AG08396 (cell line): ENCODE results near the gene PCDH8.
"Not testable (repeated sequence)": the region's sequence is repeated elsewhere in the genome, so short reads cannot be mapped to it uniquely, and the experiment has no call there.

Experiments used
- DNase-seq: peaks from one replicate; pipeline ENCODE4 v3.0.0; 2012; ENCODE audit warnings: low spot score, mixed read lengths

The PCDH8 gene

GRCh38 chr13:52850396-52851136, 2.1 kb upstream of the PCDH8 start:
- peak; percentile 88 for DNase-seq

DNA sequence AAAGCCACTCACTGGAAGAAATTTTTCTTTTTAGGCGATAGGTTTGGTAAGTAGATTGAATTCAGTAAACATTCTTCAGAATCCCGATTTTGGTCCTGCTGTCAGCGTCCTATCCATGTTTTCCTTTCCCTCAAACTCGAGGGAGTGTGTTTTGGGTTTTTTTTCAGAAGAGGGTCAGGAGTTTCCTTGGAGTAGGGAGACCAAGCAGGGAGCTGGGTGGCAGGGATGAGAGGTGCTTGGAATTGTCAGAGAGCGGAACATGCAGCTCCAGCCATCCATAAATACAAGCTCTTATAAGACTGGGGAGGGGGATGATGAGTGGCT, 1.6 kb upstream of the PCDH8 start:
- no peak for DNase-seq

DNA sequence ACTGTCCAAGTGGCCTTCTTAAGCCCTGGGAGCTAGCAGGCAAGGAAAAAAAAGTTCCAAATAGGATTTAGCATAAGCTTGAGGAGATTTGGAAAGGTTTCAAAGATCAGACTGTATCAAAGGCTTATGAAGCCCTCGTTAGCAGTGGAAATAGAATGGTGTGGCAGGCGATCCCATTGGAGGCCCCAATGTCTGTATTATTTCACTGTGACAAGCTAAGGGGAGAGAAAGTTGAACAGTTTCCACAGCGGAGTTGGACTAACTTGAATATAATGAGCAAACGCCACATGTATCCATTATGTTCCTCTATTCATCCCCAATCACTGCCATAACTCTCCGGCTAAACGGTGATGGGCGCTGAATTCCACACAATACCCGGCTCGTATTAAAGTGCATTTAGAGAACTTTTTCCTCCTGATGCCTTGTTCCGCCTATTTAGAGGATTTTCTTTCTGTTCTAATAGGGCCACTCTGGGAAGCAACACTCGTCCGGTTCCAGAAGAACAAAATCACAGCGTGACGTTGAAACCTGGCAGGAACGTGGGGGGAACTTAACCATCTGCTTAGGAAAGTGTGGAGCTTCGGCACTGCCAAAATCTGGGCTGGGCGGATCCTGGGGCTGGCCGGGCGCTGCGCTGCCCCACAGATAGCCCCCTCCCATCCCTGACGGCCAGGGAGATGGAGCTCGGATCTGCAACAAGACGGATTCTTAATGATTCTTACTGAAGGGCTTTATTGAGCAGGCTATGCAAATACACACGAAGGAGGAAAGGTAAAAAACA, 1.0 kb upstream of the PCDH8 start:
- DNase-seq, result no peak

- DNase-seq, result no peak
These were observed 583 bp downstream of the PCDH8 start for GRCh38 chr13:52847682-52848432.

DNA sequence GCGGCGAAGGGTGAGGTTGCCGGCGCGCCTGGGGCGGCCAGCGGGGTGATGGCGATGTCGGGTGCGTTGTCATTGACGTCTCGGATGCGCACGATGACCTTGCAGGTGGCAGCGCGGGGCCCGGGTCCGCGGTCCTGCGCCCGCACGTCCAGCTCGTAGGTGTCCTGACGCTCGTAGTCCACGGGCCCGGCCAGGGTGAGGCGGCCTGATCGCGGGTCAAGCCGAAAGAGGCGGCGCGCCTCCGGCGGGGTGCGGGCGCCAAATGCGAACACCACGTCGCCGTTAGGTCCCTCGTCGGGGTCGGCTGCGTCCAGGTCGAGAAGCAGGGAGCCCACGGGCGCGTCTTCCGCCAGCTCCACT, 1.1 kb downstream of the PCDH8 start:
- no peak for DNase-seq

GRCh38 chr13:52846567-52847321, 1.7 kb downstream of the PCDH8 start:
- peak; percentile 39 for DNase-seq

GRCh38 chr13:52845766-52846566, 2.5 kb downstream of the PCDH8 start:
- DNase-seq, result peak; percentile 35

- DNase-seq, result no peak
These were observed 3.1 kb downstream of the PCDH8 start for GRCh38 chr13:52845334-52845761.

DNA sequence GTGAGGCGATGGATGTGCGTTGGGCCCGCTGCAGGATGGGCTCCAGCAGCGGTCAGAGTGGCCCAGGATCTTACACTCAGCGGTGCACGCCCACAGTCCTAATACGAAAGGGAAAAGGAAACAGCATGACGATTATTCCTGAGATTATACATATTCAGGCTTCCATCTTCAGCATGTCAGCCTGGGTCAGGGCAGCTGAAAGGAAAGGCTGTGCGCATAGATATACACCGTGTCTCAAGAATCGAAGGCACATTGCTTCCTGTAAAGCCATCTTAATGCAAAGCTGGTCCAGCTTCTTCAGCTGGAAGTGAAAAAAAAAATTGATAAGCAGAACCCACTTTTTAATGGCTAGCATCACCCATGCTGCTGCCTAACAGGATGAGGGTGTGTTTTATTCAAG, 3.6 kb downstream of the PCDH8 start:
- DNase-seq, result no peak

DNA sequence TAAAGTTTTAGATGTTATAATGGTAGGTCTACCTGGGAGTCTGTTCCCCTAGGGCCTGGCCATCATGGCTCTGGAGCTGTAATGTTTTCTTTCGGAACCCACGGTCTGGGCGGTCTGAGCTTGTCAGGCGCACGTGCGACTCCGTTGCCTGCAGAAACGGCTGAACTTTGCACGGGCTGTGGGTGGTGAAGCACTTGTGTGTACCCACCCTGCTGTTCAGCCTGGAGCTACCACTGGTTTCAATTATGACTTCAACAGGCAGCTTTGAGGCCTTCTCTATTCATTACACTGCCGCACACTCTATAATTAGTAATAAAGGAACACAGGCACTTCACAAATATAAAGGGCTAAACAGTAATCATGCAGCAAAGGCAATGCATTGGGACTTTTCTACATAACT, 6.0 kb downstream of the PCDH8 start:
- DNase-seq, result no peak

- no peak for DNase-seq
These were observed 8.4 kb downstream of the PCDH8 start for GRCh38 chr13:52840066-52840465.

DNA sequence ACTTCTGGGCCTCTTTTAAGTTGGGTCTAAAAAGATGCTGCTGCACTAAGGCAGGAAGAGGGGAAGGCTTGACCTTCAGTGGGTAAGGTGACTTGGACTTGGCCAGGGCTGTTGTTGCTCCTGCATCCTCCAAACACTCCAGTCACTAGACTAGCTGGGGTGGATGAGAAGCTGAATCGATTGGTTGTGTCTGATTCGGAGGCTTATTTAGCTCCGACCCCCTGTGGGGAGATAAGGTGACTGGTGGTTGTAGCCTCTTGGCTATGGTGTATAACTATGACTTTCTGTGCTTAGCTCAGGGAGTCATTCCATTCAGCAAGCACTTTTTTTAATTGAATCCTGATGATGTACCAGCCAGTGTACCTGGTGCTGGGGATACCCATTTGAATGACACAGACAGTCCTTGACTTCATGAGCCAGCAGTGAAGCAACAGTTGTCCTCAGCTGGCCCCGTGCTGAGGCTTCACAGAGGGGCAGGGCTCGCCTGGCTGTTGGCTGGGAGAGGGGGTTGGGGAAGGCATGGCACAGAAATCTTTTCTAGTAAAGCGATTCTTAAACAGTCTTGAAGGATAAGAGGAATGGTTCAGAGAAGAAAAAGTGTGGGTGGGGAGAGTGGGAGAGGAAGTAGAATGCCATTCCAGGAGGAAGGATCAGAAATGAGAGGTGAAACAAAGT, 9.9 kb downstream of the PCDH8 start:
- no peak for DNase-seq

GRCh38 chr13:52837850-52838249, 10.6 kb downstream of the PCDH8 start:
- no peak for DNase-seq

GRCh38 chr13:52835071-52835839, 13.2 kb downstream of the PCDH8 start:
- no peak for DNase-seq

DNA sequence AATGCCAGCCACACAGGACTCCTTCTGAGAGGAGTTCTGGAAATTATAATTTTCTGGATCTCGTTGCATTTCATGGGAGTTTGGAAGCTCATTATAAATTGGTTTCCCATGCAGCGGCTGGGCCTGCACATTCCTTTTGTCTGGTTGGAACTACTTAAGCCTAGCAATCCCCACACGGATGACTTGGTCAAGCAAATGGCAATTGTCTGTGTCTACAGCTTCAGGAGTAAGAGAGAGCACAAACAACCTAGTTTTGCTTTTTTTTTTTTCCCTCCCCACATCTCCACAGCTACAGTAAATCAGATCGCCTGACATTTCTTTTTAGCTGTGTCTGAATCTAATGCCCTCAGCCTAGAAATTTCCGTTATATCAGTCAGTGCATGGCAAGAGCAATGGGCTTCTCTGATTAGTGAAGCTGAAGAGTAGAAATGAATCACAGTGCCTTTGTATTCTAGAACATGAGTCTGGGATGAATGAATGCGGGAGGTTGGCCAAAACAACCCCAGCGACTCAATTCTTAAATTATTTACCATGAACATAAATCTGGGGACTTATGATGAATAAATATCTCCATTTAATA, 15.1 kb downstream of the PCDH8 start:
- no peak for DNase-seq

DNA sequence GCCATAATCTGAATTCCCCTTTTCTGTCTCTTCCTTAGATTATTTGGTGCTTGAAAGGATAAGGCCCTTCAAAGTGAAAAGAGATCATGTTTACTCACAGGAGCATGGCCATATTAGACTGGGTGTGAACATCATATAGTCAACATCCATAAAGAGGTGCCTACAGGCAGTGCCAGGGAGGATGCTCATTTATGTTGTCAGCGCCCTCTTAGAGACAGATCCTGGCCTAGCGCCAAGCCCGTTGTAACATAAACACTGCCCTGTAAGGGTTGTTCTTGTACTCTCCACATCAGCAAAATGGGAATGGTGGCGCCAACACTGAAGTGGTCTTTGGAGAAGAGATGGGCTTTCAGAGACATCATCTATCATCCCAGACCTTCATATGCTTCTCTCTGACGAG, 16.1 kb downstream of the PCDH8 start:
- DNase-seq, result no peak

DNA sequence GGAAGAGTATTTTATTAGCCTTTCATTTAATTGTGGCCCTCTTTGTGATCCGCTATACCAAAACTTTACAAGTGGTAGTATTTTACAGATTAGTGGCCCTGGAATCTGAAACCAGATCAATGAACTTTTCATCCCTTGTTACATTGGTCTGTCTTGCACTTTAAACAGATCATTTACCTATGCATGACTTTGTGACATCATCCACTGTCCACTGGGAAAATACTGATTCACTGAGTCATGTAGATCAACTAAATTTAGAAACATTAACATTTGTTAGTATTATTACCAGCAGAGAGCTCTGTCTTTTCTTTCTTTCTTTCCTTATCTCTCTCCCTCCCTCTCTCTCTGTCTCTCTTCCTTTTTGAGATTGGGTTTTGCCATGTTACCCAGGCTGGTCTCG, 17.5 kb downstream of the PCDH8 start:
- DNase-seq, result no peak

DNA sequence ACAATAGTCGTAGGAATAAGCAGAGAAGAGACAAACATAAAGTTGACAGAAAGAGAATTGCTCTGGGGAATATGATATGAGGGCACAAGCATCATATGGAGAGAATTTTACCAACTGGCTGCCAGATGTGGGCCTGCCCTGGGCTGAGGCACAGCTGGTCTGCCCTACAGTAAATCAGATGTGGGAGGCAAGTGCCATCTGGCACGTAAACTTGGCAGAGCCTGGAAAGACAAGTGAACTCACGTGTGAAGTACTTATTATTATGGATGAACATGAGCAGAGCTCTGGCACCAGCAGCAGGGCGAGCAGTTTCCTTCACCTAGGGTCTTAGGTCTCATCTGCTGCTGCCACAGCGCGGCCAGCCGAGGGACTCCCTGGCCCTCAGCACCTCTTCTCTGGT, 20.6 kb downstream of the PCDH8 start:
- no peak for DNase-seq

DNA sequence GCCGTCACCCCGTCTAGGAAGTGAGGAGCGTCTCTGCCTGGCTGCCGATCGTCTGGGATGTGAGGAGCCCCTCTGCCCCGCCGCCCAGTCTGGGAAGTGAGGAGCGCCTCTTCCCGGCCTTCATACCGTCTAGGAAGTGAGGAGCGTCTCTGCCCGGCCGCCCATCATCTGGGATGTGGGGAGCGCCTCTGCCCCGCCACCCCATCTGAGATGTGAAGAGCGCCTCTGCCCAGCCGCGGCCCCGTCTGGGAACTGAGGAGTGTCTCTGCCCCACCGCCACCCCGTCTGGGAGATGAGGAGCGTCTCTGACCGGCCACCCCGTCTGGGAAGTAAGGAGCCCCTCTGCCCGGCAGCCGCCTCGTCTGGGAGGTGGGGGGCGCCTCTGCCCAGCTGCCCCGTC, 30.6 kb downstream of the PCDH8 start:
- not testable (repeated sequence) for DNase-seq

DNA sequence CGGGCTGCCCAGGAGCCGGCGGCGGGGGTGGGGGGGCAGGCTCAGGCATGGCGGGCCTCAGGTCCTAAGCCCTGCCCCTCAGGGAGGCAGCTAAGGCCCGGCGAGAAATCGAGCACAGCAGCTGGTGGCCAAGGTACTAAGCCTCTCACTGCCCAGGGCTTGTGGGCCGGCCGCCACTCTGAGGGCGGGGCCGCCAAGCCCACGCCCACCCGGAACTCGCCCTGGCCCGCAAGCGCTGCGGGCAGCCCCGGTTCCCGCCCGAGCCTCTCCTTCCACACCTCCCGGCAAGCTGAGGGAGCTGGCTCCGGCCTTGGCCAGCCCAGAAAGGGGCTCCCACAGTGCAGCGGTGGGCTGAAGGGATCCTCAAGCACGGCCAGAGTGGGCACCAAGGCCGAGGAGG, 33.1 kb downstream of the PCDH8 start:
- DNase-seq, result no peak
